Measurements from ENCODE around the gene ELF2.
"Not testable (repeated sequence)": the region's sequence is repeated elsewhere in the genome, so short reads cannot be mapped to it uniquely, and the experiment has no call there.

Gene ELF2

GRCh38 chr4:139115226-139115625 is 61.8 kb downstream of the ELF2 start:
- Histone ChIP-seq H2AFZ (ENCODE audit: low read depth) (no peak overlapping the region), H3K27me3 (ENCODE audit: insufficient read depth, low read depth) (no peaks in the 10 kb centered on the region), H3K4me3 (IDR thresholded peaks at IDR 0.05; ENCODE audit: insufficient read depth, low read depth, low read length) (no peak overlapping the region), H4K20me1 (ENCODE audit: insufficient read depth) (no peaks in the 10 kb centered on the region), H3K79me2 (ENCODE audit: insufficient read depth, low read depth) (no peaks in the 10 kb centered on the region), H3K4me2 (no peak overlapping the region), H3K27ac (no peak overlapping the region), H3K9ac (no peak overlapping the region), H3K36me3 (ENCODE audit: insufficient read depth) (0 out of 2 replicates have a peak, but pooled peaks cover 3% of the 10 kb centered on the region), H3K4me1 (ENCODE audit: low read depth, poor library complexity, severe bottlenecking) (no peaks in the 10 kb centered on the region)
- TF ChIP-seq CTCF (conservative IDR thresholded peaks at IDR 0.05; ENCODE audit: low read depth, low read length), result no peak

- not testable (repeated sequence) for H3K4me3 ChIP-seq (IDR thresholded peaks at IDR 0.05; ENCODE audit: insufficient read depth, low read depth, low read length); H3K27me3 ChIP-seq (ENCODE audit: insufficient read depth, low read depth); H3K79me2 ChIP-seq (ENCODE audit: insufficient read depth, low read depth); H3K36me3 ChIP-seq (ENCODE audit: insufficient read depth); H3K4me2 ChIP-seq; H3K27ac ChIP-seq; H3K9ac ChIP-seq; H4K20me1 ChIP-seq (ENCODE audit: insufficient read depth); H2AFZ ChIP-seq (ENCODE audit: low read depth); H3K4me1 ChIP-seq (ENCODE audit: low read depth, poor library complexity, severe bottlenecking)
Observed at GRCh38 chr4:139114795-139115194, 62.2 kb downstream of the ELF2 start.

GRCh38 chr4:139112650-139113049 is 64.4 kb downstream of the ELF2 start:
- Histone ChIP-seq H3K79me2 (ENCODE audit: insufficient read depth, low read depth) (no peaks in the 10 kb centered on the region), H3K4me2 (no peak overlapping the region), H3K9ac (no peak overlapping the region), H3K27me3 (ENCODE audit: insufficient read depth, low read depth) (no peaks in the 10 kb centered on the region), H3K4me3 (IDR thresholded peaks at IDR 0.05; ENCODE audit: insufficient read depth, low read depth, low read length) (no peak overlapping the region), H3K27ac (no peak overlapping the region), H3K4me1 (ENCODE audit: low read depth, poor library complexity, severe bottlenecking) (no peaks in the 10 kb centered on the region), H4K20me1 (ENCODE audit: insufficient read depth) (no peaks in the 10 kb centered on the region), H2AFZ (ENCODE audit: low read depth) (no peak overlapping the region), H3K36me3 (ENCODE audit: insufficient read depth) (0 out of 2 replicates have a peak, but pooled peaks cover 3% of the 10 kb centered on the region)
- TF ChIP-seq CTCF (conservative IDR thresholded peaks at IDR 0.05; ENCODE audit: low read depth, low read length), result no peak

- no peaks in the 10 kb centered on the region for H3K4me1 ChIP-seq (ENCODE audit: low read depth, poor library complexity, severe bottlenecking)
- no peak overlapping the region for H3K4me2 ChIP-seq
- no peaks in the 10 kb centered on the region for H3K36me3 ChIP-seq (ENCODE audit: insufficient read depth)
- H4K20me1 ChIP-seq (ENCODE audit: insufficient read depth), result no peaks in the 10 kb centered on the region
- H3K4me3 ChIP-seq (IDR thresholded peaks at IDR 0.05; ENCODE audit: insufficient read depth, low read depth, low read length), result no peak overlapping the region
- no peak for TF ChIP-seq CTCF (conservative IDR thresholded peaks at IDR 0.05; ENCODE audit: low read depth, low read length)
- H3K9ac ChIP-seq, result no peak overlapping the region
- no peaks in the 10 kb centered on the region for H3K27me3 ChIP-seq (ENCODE audit: insufficient read depth, low read depth)
- H3K27ac ChIP-seq, result no peak overlapping the region
- no peaks in the 10 kb centered on the region for H3K79me2 ChIP-seq (ENCODE audit: insufficient read depth, low read depth)
- no peak overlapping the region for H2AFZ ChIP-seq (ENCODE audit: low read depth)
Observed at GRCh38 chr4:139108567-139109128, 68.4 kb downstream of the ELF2 start.

- no peaks in the 10 kb centered on the region for H4K20me1 ChIP-seq (ENCODE audit: insufficient read depth)
- no peak overlapping the region for H3K9ac ChIP-seq
- H3K4me3 ChIP-seq (IDR thresholded peaks at IDR 0.05; ENCODE audit: insufficient read depth, low read depth, low read length), result no peak overlapping the region
- H3K4me1 ChIP-seq (ENCODE audit: low read depth, poor library complexity, severe bottlenecking), result peaks cover 5% of the 10 kb centered on the region
- no peaks in the 10 kb centered on the region for H3K36me3 ChIP-seq (ENCODE audit: insufficient read depth)
- no peaks in the 10 kb centered on the region for H3K27me3 ChIP-seq (ENCODE audit: insufficient read depth, low read depth)
- no peak overlapping the region for H3K4me2 ChIP-seq
- no peaks in the 10 kb centered on the region; the same call in 1 of the 2 replicates for H3K79me2 ChIP-seq (ENCODE audit: insufficient read depth, low read depth)
- H3K27ac ChIP-seq, result no peak overlapping the region
- peak; percentile 94 for TF ChIP-seq CTCF (conservative IDR thresholded peaks at IDR 0.05; ENCODE audit: low read depth, low read length)
- no peak overlapping the region for H2AFZ ChIP-seq (ENCODE audit: low read depth)
Observed at GRCh38 chr4:139099366-139099982, 77.5 kb downstream of the ELF2 start.

Data from KMS-11 (cell line).